Measurements from ENCODE around the gene SNX7. TPM values are rescaled to one million over a fixed set of nuclear protein-coding genes. Genes with fewer than 3 reads are reported as not detected.

The SNX7 gene
- total RNA-seq, 2 donors from 2014 or later = 45.0 to 48.5 TPM

- no peaks in the 10 kb centered on the region for H3K4me1 ChIP-seq
- H3K36me3 ChIP-seq = no peaks in the 10 kb centered on the region
- no peaks in the 10 kb centered on the region for H3K27me3 ChIP-seq
- H3K9me3 ChIP-seq = no peaks in the 10 kb centered on the region
- no peak for DNase-seq
- TF ChIP-seq CTCF (IDR thresholded peaks at IDR 0.05) = no peak
- H3K27ac ChIP-seq = no peak overlapping the region
- intact Hi-C loops (cut with DNase I) = no loop called here
- no peak overlapping the region for H3K4me3 ChIP-seq
- no peak overlapping the region for H3K9ac ChIP-seq (ENCODE audit: low read depth in 2 of 2, low read length in 2 of 2)
Measured at GRCh38 chr1:98696077-98696476, 34.6 kb downstream of the SNX7 start.

DNA sequence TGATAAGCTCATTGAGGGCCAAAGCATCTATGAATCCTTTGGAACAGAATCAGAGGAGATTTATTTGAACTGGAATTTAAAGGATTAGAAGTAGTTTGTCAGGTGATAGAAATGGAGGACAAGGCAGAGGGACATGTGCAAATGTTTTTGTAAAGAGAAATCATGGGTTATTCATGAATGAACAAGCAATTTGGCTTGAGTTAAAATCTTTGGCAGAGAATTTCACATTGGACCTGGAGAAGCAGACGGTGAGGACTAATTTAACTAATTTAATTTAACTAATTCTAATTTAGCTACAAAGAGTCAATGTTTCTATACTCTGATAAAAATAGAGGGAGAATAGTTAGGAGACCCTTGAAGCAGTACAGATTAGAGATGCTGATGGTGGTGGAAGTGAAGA lies 36.3 kb downstream of the SNX7 start:
- Histone ChIP-seq H3K27me3 (no peaks in the 10 kb centered on the region), H3K36me3 (no peaks in the 10 kb centered on the region), H3K27ac (no peak overlapping the region), H3K9me3 (no peaks in the 10 kb centered on the region), H3K9ac (ENCODE audit: low read depth in 2 of 2, low read length in 2 of 2) (no peak overlapping the region), H3K4me3 (no peak overlapping the region), H3K4me1 (no peaks in the 10 kb centered on the region)
- no peak for TF ChIP-seq CTCF (IDR thresholded peaks at IDR 0.05)
- DNase-seq = no peak
- intact Hi-C loops (cut with DNase I) = no loop called here

DNA sequence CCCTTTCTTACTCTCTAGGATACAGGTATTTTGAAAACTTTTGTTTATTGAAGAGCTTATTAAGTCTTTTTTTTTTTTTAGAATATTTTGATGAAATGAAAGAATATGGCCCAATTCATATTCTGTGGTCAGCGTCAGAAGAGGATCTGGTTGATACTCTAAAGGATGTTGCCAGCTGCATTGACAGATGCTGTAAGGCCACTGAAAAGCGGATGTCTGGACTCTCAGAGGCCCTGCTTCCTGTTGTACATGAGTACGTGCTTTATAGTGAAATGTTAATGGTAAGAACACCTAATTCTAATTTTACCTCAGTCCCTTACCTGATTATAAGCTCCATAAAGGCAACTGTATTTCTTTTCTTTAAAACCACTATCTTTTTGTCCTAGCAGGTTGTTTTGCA lies 37.1 kb downstream of the SNX7 start:
- Histone ChIP-seq H3K27ac (no peak overlapping the region), H3K9me3 (no peaks in the 10 kb centered on the region), H3K9ac (ENCODE audit: low read depth in 2 of 2, low read length in 2 of 2) (no peak overlapping the region), H3K27me3 (no peaks in the 10 kb centered on the region), H3K4me1 (no peaks in the 10 kb centered on the region), H3K36me3 (no peaks in the 10 kb centered on the region), H3K4me3 (no peak overlapping the region)
- intact Hi-C loops (cut with DNase I) = no loop called here
- no peak for TF ChIP-seq CTCF (IDR thresholded peaks at IDR 0.05)
- DNase-seq = no peak

DNA sequence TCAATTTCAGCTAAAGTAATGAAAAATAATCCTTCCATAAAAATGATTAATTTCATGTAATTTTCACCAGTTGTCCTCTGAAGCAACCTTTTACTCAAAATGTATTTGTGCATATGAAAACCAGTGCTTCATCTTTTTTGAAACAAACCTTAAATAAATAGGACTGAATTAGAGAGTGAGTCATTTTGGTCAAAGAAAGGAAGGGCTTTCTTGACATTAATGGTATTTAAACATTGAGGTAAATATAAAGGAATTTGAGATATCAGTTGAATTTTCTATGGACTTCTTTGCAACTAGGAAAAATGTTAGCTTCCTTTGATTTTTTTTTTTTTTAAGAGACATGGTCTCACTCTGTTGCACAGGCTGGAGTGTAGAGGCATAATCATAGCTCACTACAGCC lies 38.7 kb downstream of the SNX7 start:
- intact Hi-C loops (cut with DNase I) = no loop called here
- Histone ChIP-seq H3K36me3 (no peaks in the 10 kb centered on the region), H3K4me3 (no peak overlapping the region), H3K9me3 (no peaks in the 10 kb centered on the region), H3K27ac (no peak overlapping the region), H3K4me1 (no peaks in the 10 kb centered on the region), H3K9ac (ENCODE audit: low read depth in 2 of 2, low read length in 2 of 2) (no peak overlapping the region), H3K27me3 (no peaks in the 10 kb centered on the region)
- DNase-seq = no peak
- TF ChIP-seq CTCF (IDR thresholded peaks at IDR 0.05) = no peak

DNA sequence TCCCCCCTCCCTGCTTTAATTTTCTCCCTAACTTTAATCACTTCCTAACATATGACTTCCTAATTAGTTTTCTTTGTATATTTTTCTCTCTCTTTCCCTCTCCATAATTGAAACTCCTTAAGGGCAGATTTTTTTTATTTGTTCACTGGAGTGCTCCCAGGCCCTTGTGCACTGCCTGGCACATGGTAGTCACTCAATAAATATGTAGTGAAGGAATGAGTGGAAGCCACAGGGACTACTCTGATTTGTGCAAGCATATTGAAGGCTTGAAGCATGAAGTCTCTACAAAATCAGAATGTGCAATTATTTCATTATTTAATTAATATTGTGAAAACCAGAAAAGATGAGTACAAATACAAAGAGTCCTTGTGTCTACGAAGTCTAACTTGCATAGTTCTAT lies 41.5 kb downstream of the SNX7 start:
- no peak for DNase-seq
- intact Hi-C loops (cut with DNase I) = no loop called here

More for the DNA sequence above, 41.5 kb downstream of the SNX7 start:
- TF ChIP-seq CTCF (IDR thresholded peaks at IDR 0.05) = no peak
- no peaks in the 10 kb centered on the region for H3K4me1 ChIP-seq
- H3K27ac ChIP-seq = no peak overlapping the region
- no peak overlapping the region for H3K9ac ChIP-seq (ENCODE audit: low read depth in 2 of 2, low read length in 2 of 2)
- no peak overlapping the region for H3K4me3 ChIP-seq
- H3K9me3 ChIP-seq = no peaks in the 10 kb centered on the region
- H3K27me3 ChIP-seq = no peaks in the 10 kb centered on the region
- H3K36me3 ChIP-seq = no peaks in the 10 kb centered on the region
